T-helper 22 cell (primary cell): ENCODE data around the gene MAN1A1.

Source experiments
- DNase-seq: peaks from one replicate; pipeline ENCODE4 v3.0.0-alpha.2; 2020; ENCODE audit warnings: low read depth

The MAN1A1 gene

GRCh38 chr6:119195204-119195603, 154.4 kb downstream of the MAN1A1 start:
- no peak for DNase-seq

GRCh38 chr6:119193707-119194106, 155.9 kb downstream of the MAN1A1 start:
- no peak for DNase-seq

DNA sequence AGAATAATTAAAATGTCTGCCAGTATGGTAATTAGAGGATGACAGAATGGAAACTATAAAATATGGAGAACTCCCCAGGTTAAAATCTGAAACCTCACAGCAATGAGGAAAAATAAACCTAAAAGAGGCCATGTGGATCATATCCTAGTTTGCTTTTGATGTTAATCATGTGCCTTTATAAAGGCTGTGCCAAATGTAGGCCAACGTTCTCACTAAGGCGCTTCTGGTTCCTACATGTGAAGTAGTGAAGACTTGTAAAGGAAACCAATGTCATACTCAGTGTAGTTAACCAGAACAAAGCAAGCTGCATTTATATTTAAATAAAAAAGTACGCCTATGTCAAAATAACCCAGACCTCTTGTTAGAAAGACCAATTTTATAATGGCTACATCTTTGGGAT, 157.4 kb downstream of the MAN1A1 start:
- DNase-seq = no peak

DNA sequence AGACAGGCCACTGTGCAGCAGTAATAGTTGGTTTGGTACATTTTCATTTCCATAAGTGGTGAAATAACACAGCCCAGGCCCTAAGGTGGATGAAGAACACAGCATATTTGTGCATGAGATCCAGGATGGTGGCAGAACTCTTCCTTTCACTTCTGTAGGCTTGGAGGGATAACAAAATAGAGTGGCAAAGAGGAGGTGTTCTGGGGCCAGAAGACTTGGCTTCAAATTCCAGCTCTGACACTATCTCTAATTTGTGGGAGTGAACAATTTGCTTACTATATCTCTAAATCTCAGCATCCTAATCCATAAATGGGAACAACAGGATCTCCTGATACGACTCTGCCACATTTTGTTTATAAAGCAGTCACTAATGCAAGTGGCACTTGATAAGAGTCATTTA, 159.4 kb downstream of the MAN1A1 start:
- DNase-seq = no peak

DNA sequence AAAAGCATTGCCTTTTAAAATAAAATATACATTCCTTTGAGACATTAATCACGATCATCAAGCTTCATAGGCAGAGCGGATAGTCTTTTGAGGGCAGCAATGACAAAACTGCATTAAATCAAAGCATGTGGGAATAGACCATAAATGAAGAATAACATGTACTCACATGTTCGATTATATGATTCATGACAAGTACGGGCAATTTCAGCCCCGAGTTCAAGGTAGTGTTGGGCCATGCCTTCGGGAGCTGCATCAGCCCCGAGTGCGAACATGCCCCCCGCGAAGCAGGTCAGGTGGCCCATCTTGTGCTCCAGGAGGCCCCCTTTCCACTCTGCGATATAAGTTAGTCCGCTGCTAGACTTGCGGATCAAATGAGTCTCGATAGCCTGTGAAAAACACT, 160.1 kb downstream of the MAN1A1 start:
- DNase-seq = no peak

GRCh38 chr6:119187596-119187995, 162.0 kb downstream of the MAN1A1 start:
- DNase-seq = no peak

DNA sequence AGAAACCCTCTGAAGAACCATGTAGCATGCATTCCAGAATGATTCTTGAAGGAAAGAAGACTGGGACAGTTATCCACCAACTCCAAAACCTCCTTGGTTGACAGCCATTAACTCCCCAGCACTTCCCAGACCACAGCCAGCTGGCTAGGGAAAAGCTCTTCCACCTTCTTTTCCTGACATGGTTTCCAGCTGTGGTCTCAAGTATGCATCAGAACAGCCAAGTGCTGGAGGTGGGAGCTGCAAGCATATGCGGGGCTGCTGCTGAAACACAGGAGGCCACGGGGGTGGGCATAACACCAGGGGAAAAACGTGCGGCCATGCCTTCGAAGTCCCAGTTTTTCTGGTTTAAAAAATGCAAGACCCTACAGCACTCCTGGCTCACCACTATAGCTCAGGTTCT, 163.1 kb downstream of the MAN1A1 start:
- DNase-seq = no peak

GRCh38 chr6:119184008-119184648, 165.4 kb downstream of the MAN1A1 start:
- DNase-seq = no peak

- no peak for DNase-seq
Observed at GRCh38 chr6:119183457-119183856, 166.1 kb downstream of the MAN1A1 start.

DNA sequence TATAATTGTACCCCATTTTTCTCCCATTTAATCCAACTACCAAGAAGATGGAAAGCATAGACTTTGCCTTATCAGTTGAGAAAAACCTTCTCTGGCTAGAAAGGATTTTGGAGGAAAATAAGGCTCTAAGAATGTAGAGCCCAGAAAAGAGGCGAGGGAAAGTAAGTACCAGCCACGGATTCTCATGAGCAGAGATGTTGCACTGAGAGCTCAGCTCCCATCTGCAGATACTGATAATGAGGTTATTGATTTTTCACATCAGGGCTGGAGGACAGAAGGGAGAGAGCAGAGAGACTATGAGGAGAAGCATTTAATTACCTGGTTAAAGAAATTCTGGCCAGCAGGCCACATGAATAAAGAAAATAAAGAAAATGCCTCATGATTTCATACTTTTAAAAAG, 166.7 kb downstream of the MAN1A1 start:
- DNase-seq = no peak

DNA sequence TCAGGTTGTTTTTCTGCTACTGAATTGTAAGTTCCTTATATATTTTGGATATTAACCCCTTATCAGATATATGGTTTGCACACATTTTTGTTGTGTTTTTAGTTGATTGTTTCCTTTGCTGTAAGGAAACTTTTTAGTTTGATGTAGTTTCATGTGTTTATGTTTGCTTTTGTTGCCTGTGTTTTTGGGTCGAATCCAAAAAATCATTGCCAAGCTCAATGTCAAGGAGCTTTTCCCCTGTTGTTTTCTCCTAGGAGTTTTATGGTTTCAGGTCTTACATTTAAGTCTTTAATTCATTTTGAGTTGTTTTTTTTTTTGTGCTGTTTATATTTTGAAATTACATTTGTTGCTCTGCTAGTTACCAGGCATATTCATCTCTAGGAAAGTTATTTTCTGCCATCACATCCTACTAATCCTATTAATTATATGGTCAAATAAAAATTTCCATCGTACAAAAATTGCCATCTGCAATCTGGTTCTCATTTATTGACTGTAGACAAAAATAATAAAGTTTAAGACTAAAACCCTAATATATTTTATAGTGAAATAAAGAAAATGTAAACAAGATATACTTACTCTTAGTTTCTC, 167.3 kb downstream of the MAN1A1 start:
- DNase-seq = no peak

GRCh38 chr6:119181046-119181445, 168.5 kb downstream of the MAN1A1 start:
- no peak for DNase-seq

DNA sequence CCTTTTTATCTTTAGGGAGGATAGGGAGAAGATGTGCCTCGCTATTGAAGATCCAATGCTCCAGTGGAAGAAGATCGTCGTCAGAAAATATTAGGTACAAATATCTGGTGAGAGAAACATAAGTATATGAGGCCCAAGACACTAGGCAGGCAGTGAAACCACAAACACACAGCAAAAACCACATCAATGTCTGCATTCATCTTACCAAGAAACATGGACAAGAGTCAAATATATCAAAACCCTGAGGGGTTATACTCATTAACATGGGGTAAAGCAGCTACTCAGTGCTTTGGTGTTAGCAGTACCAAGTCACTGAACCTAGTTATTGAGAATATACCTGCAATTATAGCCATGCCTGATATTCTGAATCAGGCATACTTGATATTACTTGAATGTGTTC, 169.7 kb downstream of the MAN1A1 start:
- no peak for DNase-seq

DNA sequence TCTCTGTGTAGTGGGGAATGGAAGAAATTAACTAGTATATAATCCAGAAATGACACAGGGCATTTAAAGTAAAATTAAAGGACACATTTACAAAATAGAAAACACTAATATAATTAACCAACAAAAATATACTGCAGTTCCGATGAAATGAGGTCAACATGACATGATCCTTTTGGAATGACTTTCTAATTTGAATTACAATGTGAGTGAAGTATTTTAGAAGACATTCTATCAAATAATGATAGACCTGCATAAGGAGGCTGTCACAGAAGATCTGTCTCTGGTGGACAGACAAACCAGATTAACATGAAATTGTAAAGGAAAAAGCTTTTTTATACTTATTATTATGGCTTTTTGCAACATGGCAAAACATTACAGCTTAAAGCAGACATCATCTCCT, 170.5 kb downstream of the MAN1A1 start:
- no peak for DNase-seq

DNA sequence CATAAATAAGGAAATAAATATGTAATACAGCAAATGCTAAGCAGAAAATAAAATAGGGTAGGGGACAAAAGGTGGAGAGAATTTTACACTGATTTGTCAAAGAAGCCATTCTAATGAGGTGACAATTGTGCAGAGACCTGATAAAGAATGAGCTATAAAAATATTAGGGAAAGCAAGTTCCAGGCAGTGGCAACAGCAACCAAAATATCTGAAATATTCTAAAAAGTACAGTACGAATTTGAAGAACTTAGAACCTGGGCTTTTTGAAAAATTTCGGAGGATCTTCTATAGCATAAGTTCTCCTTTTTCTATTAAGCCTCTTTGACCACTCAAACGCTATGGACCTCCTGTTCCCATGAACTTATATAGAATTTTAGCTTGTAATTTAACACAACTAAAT, 173.1 kb downstream of the MAN1A1 start:
- DNase-seq = no peak

DNA sequence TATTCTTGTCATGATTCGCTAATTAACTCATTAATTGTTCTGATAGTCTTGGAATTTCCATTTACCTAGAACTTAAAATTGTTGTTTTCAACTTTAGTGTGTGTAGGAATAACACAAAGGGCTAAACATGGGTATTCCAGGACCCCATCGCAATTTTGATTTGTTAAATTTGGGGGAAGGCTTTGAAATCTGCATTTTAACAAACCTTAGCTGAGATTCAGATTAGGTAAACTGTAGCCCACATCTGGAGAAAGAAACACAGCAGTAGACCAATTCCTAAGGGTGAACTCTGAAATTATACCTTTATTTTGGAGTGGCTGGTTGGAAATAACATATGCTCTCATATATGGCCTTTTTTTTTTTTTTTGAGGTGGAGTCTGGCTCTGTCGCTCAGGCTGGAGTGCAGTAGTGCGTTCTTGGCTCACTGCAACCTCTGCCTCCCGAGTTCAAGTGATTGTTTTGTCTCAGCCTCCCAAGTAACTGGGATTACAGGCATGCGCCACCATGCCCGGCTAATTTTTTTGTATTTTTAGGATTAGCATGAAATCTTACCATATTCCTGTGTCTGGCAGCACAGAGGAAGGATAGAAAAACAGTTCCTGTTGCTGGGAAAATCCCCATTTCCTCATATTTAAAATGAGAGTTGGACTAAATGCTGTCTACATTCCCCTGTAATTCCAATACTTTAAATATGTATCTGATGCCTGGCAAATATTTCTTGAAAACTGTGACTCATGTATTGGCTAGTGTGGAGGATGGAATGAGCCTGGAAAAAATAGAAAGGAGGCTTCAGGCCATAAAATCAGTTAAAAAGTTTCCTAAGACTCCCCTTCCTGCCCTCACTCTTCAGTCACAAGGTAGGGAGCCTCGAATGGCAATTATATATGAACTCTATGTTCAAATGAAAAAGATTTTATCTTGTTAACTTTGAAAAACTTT, 174.4 kb downstream of the MAN1A1 start:
- no peak for DNase-seq

DNA sequence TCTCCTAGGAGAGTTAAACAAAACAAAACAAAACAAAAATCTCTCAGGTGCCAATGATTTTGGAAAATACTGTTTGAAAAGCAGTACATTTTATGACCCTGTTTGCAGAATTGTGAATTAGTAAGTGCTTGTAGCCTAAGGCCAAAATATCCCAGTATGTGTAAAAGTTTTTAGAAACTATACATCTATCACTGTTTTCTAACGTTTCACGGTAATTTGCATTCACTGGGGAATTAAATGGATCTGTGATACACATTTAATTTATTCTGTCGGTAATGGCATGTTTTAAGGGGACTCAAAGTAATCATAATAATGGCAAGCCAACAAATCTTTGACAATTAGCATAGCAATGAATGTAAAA, 175.5 kb downstream of the MAN1A1 start:
- DNase-seq = no peak

GRCh38 chr6:119173249-119174084, 176.1 kb downstream of the MAN1A1 start:
- no peak for DNase-seq

GRCh38 chr6:119172824-119173223, 176.7 kb downstream of the MAN1A1 start:
- DNase-seq = no peak

- DNase-seq = no peak
Observed at GRCh38 chr6:119171864-119172588, 177.5 kb downstream of the MAN1A1 start.

DNA sequence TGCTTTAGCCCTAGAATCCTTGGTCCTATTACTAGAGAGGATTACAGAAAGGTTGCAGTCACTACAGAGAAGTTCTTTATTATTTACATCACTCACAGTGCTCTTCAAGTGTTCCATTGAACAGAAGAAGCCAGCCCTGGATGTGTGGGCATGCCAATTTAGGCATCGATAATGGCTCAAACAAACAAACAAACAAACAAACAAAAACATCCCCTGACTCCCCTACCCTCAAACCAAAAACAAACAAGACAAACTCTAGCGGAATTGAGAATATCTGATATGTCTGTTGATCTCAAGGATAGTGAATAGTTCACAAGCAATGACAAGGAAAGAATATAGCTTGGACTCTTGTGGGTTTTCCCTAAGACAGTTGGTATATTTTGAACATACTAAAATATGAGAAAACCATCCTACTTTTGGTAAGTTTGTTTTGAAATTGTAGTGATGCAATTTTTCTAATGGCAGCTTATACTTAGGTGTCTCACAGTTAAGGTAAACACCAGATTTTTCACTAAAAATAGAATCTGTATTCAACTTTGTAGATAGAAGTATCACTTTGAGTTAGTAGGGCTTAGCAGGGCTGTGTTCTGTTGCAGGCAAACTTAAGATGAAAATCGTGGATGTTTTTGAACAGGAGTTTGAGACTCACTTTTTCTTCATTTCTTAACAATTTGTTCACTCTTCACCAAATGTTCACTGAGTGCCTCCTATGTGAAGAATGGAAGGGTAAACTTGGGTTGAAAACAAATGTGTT, 178.3 kb downstream of the MAN1A1 start:
- no peak for DNase-seq
